IMR-90 (cell line): Measurements from ENCODE around the gene NCAPG2. TPM values are rescaled to one million over a fixed set of nuclear protein-coding genes. Genes with fewer than 3 reads are reported as not detected.

Source experiments
- ATAC-seq: fragments of 200-7000 bp; cut with Tn5 transposase; 2 replicates; pipeline ENCODE4 v1.9.1; 2020; ENCODE audit warnings: low read depth, mild to moderate bottlenecking, moderate library complexity
- BruUV-seq: library from RNA; stranded (reverse); fragments of 400-500 nt; replicated peaks from 2 replicates; lab custom pipeline; 2021; lab: Mats Ljungman, UMichigan
- CTCF ChIA-PET: fragments of 300-600 bp; formaldehyde crosslinking; extraction: SDS; loops from one replicate; lab custom pipeline; 2021; ENCODE audit warnings: antibody characterized with exemption; lab: Yijun Ruan, JAX
- POLR2A ChIA-PET: fragments of 300-600 bp; sonication (Branson Sonifier 250); formaldehyde crosslinking; loops from one replicate; lab custom pipeline; 2022; ENCODE audit warnings: antibody characterized with exemption; ENCODE audit not compliant: unreplicated experiment; lab: Charles Lee
- DNase-seq: peaks from one replicate; pipeline ENCODE4 v3.0.0; 2013
- H2AFZ ChIP-seq: replicated peaks from 2 replicates; pipeline ENCODE3; 2013; ENCODE audit warnings: low read length, mild to moderate bottlenecking; ENCODE audit not compliant: poor library complexity
- H2AK5ac ChIP-seq: 2 replicates; pipeline ENCODE4 v1.6.1; 2013; ENCODE audit warnings: low read depth, low read length, inconsistent platforms
- H2AK9ac ChIP-seq: replicated peaks from 2 replicates; pipeline ENCODE3; 2013; ENCODE audit warnings: mild to moderate bottlenecking, low read depth, low read length, moderate library complexity; ENCODE audit not compliant: poor library complexity
- H2BK120ac ChIP-seq: 2 replicates; pipeline ENCODE4 v1.6.1; 2013; ENCODE audit warnings: low read depth, low read length, inconsistent platforms
- H2BK15ac ChIP-seq: 3 replicates; pipeline ENCODE4 v1.6.1; 2013; ENCODE audit warnings: low read depth, low read length, inconsistent platforms
- H2BK20ac ChIP-seq: 2 replicates; pipeline ENCODE4 v1.6.1; 2013; ENCODE audit warnings: low read depth, mild to moderate bottlenecking, inconsistent platforms, low read length, moderate library complexity
- H2BK5ac ChIP-seq: 2 replicates; pipeline ENCODE4 v1.6.1; 2013; ENCODE audit warnings: mild to moderate bottlenecking, low read depth, low read length, inconsistent platforms; ENCODE audit not compliant: poor library complexity, severe bottlenecking
- H3K14ac ChIP-seq: replicated peaks from 2 replicates; pipeline ENCODE4 v1.6.1; 2013; ENCODE audit warnings: low read depth, low read length, inconsistent platforms
- H3K18ac ChIP-seq: 2 replicates; pipeline ENCODE4 v1.6.1; 2013; ENCODE audit warnings: low read depth, low read length, control low read depth
- H3K23ac ChIP-seq: 2 replicates; pipeline ENCODE4 v1.6.1; 2013; ENCODE audit warnings: low read depth, low read length, inconsistent platforms
- H3K27ac ChIP-seq: 2 replicates; pipeline ENCODE4 v1.5.1; 2013; ENCODE audit warnings: mild to moderate bottlenecking, control low read depth, low read length; ENCODE audit not compliant: insufficient read depth
- H3K27me3 ChIP-seq: 2 replicates; pipeline ENCODE4 v1.6.1; 2013; ENCODE audit warnings: low read length; ENCODE audit not compliant: control insufficient read depth, insufficient read depth
- H3K36me3 ChIP-seq: 2 replicates; pipeline ENCODE4 v1.6.1; 2013; ENCODE audit warnings: low read length, mixed read lengths; ENCODE audit not compliant: control insufficient read depth, insufficient read depth
- H3K4ac ChIP-seq: 2 replicates; pipeline ENCODE4 v1.6.1; 2013; ENCODE audit warnings: low read depth, low read length, inconsistent platforms
- H3K4me1 ChIP-seq: 2 replicates; pipeline ENCODE4 v1.6.1; 2013; ENCODE audit warnings: low read length, mixed read lengths; ENCODE audit not compliant: control insufficient read depth, insufficient read depth
- H3K4me2 ChIP-seq: 2 replicates; pipeline ENCODE4 v1.6.1; 2013; ENCODE audit warnings: low read depth, mild to moderate bottlenecking, control low read depth, low read length, moderate library complexity
- H3K4me3 ChIP-seq: 2 replicates; pipeline ENCODE4 v1.5.1; 2013; ENCODE audit warnings: low read depth, mild to moderate bottlenecking, control low read depth, low read length, moderate library complexity; ENCODE audit not compliant: insufficient read depth
- H3K56ac ChIP-seq: 2 replicates; pipeline ENCODE4 v1.6.1; 2013; ENCODE audit warnings: low read length, inconsistent platforms; ENCODE audit not compliant: insufficient read depth; ENCODE audit errors: extremely low read depth
- H3K79me1 ChIP-seq, 2 experiments: 2 replicates each; pipeline ENCODE4 v1.6.1; 2013; ENCODE audit warnings: low read length in 2 of 2, inconsistent platforms in 1 of 2, low read depth in 1 of 2
- H3K9ac ChIP-seq: 2 replicates; pipeline ENCODE4 v1.6.1; 2013; ENCODE audit warnings: low read depth, low read length, control low read depth
- H3K9me1 ChIP-seq: 2 replicates; pipeline ENCODE4 v1.6.1; 2013; ENCODE audit warnings: low read length, inconsistent platforms; ENCODE audit not compliant: insufficient read depth
- H3K9me3 ChIP-seq: 2 replicates; pipeline ENCODE4 v1.6.1; 2013; ENCODE audit warnings: low read length; ENCODE audit not compliant: control insufficient read depth, insufficient read depth
- H4K20me1 ChIP-seq: 2 replicates; pipeline ENCODE4 v1.6.1; 2013; ENCODE audit warnings: low read length, inconsistent platforms; ENCODE audit not compliant: insufficient read depth
- H4K5ac ChIP-seq: 2 replicates; pipeline ENCODE4 v1.6.1; 2013; ENCODE audit warnings: mild to moderate bottlenecking, low read depth, low read length, control low read depth
- H4K8ac ChIP-seq, 2 experiments: 2 replicates each; pipeline ENCODE4 v1.6.1; 2013; ENCODE audit warnings: low read depth in 2 of 2, low read length in 2 of 2, control low read depth in 1 of 2, inconsistent platforms in 1 of 2
- H4K91ac ChIP-seq: 2 replicates; pipeline ENCODE4 v1.6.1; 2013; ENCODE audit warnings: low read depth, low read length, inconsistent platforms; ENCODE audit not compliant: insufficient read depth
- CEBPB ChIP-seq: IDR thresholded peaks from 2 replicates; pipeline ENCODE4 v1.6.1; 2012; ENCODE audit warnings: low read depth, low read length, improper control_type of control experiment
- FOS ChIP-seq: fragments of 150-350 bp; IDR thresholded peaks from 2 replicates; pipeline ENCODE4 v1.6.1; 2016; ENCODE audit warnings: low read depth, low read length
- MAFK ChIP-seq: IDR thresholded peaks from 2 replicates; pipeline ENCODE4 v1.6.1; 2012; ENCODE audit warnings: low read depth, low read length, improper control_type of control experiment
- MXI1 ChIP-seq: IDR thresholded peaks from 2 replicates; pipeline ENCODE4 v1.6.1; 2012; ENCODE audit warnings: low read depth, mild to moderate bottlenecking, low read length, moderate library complexity, borderline replicate concordance
- NFE2L2 ChIP-seq: fragments of 150-350 bp; IDR thresholded peaks from 2 replicates; pipeline ENCODE4 v1.6.1; 2016; ENCODE audit warnings: low read depth, mild to moderate bottlenecking, low read length
- POLR2A ChIP-seq: IDR thresholded peaks from 2 replicates; pipeline ENCODE4 v1.6.1; 2012; ENCODE audit warnings: mild to moderate bottlenecking, low read depth, low read length
- RAD21 ChIP-seq: IDR thresholded peaks from 2 replicates; pipeline ENCODE4 v1.6.1; 2012; ENCODE audit warnings: low read length, improper control_type of control experiment
- RCOR1 ChIP-seq: IDR thresholded peaks from 2 replicates; pipeline ENCODE4 v1.6.1; 2012; ENCODE audit warnings: mild to moderate bottlenecking, low read length, improper control_type of control experiment; ENCODE audit not compliant: insufficient replicate concordance
- RFX5 ChIP-seq: IDR thresholded peaks from 2 replicates; pipeline ENCODE4 v1.8.0; 2012; ENCODE audit warnings: low read depth, mild to moderate bottlenecking, low read length, moderate library complexity
- SMC3 ChIP-seq: fragments of 150-350 bp; IDR thresholded peaks from 2 replicates; pipeline ENCODE4 v1.6.1; 2016; ENCODE audit warnings: low read depth, mild to moderate bottlenecking, antibody characterized with exemption, low read length, moderate library complexity
- USF2 ChIP-seq: fragments of 150-350 bp; IDR thresholded peaks from 2 replicates; pipeline ENCODE4 v1.6.1; 2017; ENCODE audit warnings: mild to moderate bottlenecking, antibody characterized with exemption, low read length, low read depth
- WGBS, 2 experiments: methylation state at CpG; one replicate each; pipeline versions ENCODE4 v1.1.5 to v1.1.7; 2013; ENCODE audit warnings: missing lambda C conversion rate in 2 of 2; ENCODE audit not compliant: insufficient read length in 1 of 2; ENCODE audit errors: extremely low coverage in 2 of 2; 5-methylcytosine and 5-hydroxymethylcytosine counted together
- dilution Hi-C: fragments of 300-500 bp; cut with HindIII; formaldehyde crosslinking; loops from one replicate; pipeline ENCODE4 v1.14.3; 2018; ENCODE audit warnings: low sequenced_read_pairs; ENCODE audit not compliant: unreplicated experiment
- in situ Hi-C: fragments of 300-500 bp; cut with MboI; formaldehyde crosslinking; loops from 3 replicates; pipeline ENCODE4 v1.14.3; 2019; ENCODE audit warnings: low sequenced_read_pairs, inconsistent platforms, mixed read lengths
- intact Hi-C: fragments of 100-400 bp; cut with micrococcal nuclease; formaldehyde crosslinking; loops from 2 replicates; pipeline ENCODE4 v1.10.0; 2022
- polyA plus RNA-seq, 3 experiments: library from polyadenylated mRNA; depleted of rRNA; stranded (reverse); fragments of >200 nt; gene quantifications; 2 replicates each; pipeline ENCODE4 v1.2.3, GENCODE V29; 2012; ENCODE audit warnings: low replicate concordance in 1 of 3
- total RNA-seq: library from RNA; depleted of rRNA; stranded (reverse); fragments of >200 nt; gene quantifications from 2 replicates; pipeline ENCODE4 v1.2.3, GENCODE V29; 2012

Gene NCAPG2
- total and polyA plus RNA-seq, 2 of the 4 experiments (the other 2 are of a cell fraction), result 25.6 to 25.8 TPM

DNA sequence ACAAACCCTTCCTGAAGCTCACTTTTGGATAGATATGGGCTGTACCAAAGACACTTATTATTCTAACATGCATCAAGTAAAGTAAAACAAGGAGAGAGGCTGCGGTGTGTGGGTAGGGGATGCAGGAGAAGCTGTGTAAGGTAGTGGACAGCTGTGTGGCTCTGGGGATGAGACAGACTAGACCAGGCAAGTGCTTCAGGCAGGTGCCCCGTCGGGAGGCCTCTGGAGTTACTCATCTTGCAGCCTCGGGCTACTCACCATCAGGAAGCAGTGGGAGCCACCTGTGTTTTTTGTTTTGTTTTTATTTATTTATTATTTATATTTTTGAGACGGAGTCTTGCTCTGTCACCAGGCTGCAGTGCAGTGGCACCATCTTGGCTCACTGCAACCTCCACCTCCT, 49.3 kb upstream of the NCAPG2 start:
- Histone ChIP-seq H3K4ac (no peak overlapping the region), H3K9me3 (no peaks in the 10 kb centered on the region), H3K23ac (no peak overlapping the region), H2AK9ac (no peak overlapping the region), H3K4me2 (no peak overlapping the region), H4K91ac (no peak overlapping the region), H3K9ac (no peak overlapping the region), H2BK5ac (no peak overlapping the region), H4K8ac (no peak overlapping the region), H3K18ac (no peak overlapping the region), H2BK20ac (no peak overlapping the region), H2AK5ac (no peak overlapping the region), H2BK120ac (no peak overlapping the region), H3K14ac (no peak overlapping the region), H2AFZ (no peak overlapping the region), H4K20me1 (no peaks in the 10 kb centered on the region), H3K79me1 (peaks cover 3% of the 10 kb centered on the region in 2 experiments; a peak in 2 of 4 replicates), H3K4me3 (no peak overlapping the region), H2BK15ac (no peak overlapping the region), H3K9me1 (no peaks in the 10 kb centered on the region), H3K56ac (no peak overlapping the region), H3K36me3 (peaks cover 35% of the 10 kb centered on the region), H3K27me3 (no peaks in the 10 kb centered on the region), H4K5ac (no peak overlapping the region), H3K4me1 (no peaks in the 10 kb centered on the region), H3K27ac (no peak overlapping the region)
- intact Hi-C loops, result no loop called here
- ATAC-seq (no peak), DNase-seq (no peak)
- ChIA-PET POLR2A (no interaction called here), CTCF (no interaction called here)
- dilution Hi-C loops, result no loop called here
- no peak for TF ChIP-seq RFX5
- TF ChIP-seq FOS, result no peak
- no peak for TF ChIP-seq SMC3
- no peak for TF ChIP-seq NFE2L2
- TF ChIP-seq CEBPB, result no peak
- no peak for TF ChIP-seq USF2
- TF ChIP-seq MAFK, result no peak
- TF ChIP-seq MXI1, result no peak
- no peak for TF ChIP-seq RAD21
- no peak for TF ChIP-seq POLR2A
- no peak for TF ChIP-seq RCOR1
- in situ Hi-C loops, result no loop called here
- 100% methylated on average over 1 of the region's 5 CpGs; no CpG with 5 or more reads in 1 of the 2 experiments for whole genome bisulfite sequencing, 2 experiments
- BruUV-seq, result no TSS peak
